Activated CD8-positive, alpha-beta memory T cell treated with anti-CD3 and anti-CD28 coated beads, Interleukin-2, amount 50 U/mL, for 48 hours (primary cell): ENCODE data around the gene HM13.
"Not testable (repeated sequence)": the region's sequence is repeated elsewhere in the genome, so short reads cannot be mapped to it uniquely, and the experiment has no call there.

Source experiments
- DNase-seq: peaks from one replicate; pipeline ENCODE4 v3.0.0-alpha.2; 2020

HM13 gene

GRCh38 chr20:31502884-31503673 is 11.2 kb upstream of the HM13 start:
- peak; percentile 90 for DNase-seq

GRCh38 chr20:31505903-31506302 is 8.3 kb upstream of the HM13 start:
- DNase-seq = no peak

DNA sequence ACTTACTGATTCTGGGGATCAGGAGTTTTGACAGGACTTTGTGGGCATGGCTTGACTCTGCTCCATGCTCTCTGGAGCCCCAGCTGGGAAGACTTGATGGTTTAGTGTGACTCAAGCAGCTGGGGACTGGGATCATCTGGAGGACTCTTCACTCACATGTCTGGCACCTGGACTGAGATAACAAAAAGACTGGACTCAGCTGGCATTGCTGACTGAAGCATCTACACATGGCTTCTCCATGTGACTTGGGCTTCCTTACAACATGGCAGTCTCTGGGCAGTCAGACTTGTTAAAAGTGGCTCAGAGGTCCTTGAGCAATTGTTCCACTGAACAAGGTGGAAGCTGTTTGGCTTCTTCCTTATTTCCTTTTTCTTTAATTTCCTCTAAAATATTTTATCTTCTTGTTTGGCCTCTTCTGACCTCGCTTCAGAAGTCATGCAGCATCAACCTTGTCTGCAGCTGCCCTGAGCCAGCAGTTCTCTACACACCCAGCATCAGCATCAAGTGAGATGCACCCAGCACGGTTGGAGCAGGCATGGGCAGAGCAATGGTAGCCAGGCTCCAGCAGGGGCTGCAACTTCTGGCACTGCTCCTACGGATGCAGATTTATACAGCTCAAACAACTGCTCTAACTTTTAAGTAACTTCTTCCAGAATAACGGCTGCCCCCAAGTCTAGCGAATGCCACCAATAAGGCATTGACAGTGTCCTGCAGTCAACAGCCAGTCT is 5.6 kb upstream of the HM13 start:
- DNase-seq = no peak

GRCh38 chr20:31515072-31515774 is 981 bp downstream of the HM13 start:
- no peak for DNase-seq

DNA sequence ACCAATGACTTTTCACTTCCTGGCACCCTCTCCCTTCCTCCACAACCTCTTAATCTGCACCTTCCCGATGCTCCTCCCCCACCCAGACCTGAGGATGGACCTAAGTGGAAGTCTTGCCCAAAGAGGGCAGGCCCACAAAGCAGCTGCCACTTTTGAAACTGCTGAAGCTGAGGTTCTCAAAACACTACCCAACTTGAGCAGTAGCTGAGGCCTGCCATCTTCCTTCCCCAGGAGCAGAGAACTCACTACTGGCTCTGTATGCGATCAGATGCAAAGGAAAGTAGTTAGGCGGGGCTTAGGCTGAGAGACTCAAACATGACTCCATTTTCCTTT is 1.5 kb downstream of the HM13 start:
- no peak for DNase-seq

- no peak for DNase-seq
These were observed 1.9 kb downstream of the HM13 start for GRCh38 chr20:31516166-31516565.

- DNase-seq = no peak
These were observed 2.4 kb downstream of the HM13 start for GRCh38 chr20:31516651-31517050.

- DNase-seq = no peak
These were observed 3.1 kb downstream of the HM13 start for GRCh38 chr20:31517373-31517772.

DNA sequence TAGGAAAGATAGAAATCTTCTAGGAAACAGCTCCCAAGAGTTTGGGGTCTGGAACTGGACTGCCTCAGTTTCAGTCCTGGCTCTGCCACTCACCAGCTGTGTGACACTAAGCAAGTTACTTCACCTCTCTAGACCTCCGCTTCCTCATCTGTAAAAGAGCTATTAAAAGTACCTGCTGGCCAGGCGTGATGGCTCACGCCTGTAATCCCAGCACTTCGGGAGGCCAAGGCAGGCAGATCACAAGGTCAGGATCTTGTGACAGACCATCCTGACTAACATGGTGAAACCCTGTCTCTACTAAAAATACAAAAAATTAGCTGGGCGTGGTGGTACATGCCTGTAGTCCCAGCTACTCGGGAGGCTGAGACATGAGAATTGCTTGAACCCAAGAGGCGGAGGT is 7.0 kb downstream of the HM13 start:
- not testable (repeated sequence) for DNase-seq

GRCh38 chr20:31522731-31523130 is 8.5 kb downstream of the HM13 start:
- no peak for DNase-seq

DNA sequence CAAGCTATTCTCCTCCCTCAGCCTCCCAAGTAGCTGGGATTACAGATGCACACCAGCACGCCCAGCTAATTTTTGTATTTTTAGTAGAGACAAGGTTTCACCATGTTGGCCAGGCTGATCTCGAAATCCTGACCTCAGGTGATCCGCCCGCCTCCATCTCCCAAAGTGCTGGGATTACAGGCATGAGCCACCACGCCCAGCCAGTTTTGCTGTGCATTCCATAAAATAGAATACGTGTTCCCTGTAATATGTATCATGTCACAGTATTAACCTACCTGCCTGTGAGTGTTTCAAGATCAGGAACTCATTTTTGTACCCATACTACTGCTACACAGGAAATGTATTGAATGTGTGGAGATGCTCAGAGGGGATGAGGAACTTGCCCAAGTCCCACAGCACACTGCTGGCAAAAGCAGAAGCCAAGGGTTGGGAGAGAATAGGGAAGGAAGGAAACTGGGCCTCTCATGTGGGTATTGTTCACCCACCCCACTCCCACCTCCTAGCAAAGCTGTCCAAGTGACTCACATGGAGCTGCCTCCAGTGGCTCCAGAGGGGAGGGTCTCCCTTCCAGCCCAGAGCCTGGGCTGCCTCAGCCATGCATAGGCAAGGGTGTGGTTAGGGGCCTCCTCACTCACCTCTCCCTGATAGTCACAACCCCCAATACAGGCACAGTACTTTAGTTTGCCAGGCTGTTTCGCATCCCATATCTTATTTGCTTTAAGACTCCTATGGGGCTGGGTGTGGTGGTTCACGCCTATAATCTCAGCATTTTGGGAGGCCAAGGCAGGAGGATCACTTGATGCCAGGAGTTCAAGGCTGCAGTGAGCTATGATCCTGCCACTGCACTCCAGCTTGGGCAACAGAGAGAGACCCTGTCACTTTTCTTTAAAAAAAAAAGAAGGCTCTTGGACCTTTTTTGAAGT is 9.4 kb downstream of the HM13 start:
- DNase-seq = no peak

DNA sequence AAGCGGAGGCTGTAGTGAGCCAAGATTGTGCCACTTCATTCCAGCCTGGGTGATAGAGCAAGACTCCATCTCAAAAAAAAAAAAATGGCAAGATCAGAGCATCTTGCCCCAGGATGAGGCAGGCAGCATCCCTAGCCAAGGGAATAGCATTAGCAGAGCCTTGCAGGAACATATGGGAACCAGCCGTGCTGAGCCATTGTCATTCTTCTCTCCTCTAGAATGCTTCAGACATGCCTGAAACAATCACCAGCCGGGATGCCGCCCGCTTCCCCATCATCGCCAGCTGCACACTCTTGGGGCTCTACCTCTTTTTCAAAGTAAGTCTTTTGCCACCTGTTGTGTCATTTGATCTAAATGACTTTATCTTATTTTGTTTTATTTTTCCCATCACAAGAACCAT is 13.0 kb downstream of the HM13 start:
- no peak for DNase-seq

DNA sequence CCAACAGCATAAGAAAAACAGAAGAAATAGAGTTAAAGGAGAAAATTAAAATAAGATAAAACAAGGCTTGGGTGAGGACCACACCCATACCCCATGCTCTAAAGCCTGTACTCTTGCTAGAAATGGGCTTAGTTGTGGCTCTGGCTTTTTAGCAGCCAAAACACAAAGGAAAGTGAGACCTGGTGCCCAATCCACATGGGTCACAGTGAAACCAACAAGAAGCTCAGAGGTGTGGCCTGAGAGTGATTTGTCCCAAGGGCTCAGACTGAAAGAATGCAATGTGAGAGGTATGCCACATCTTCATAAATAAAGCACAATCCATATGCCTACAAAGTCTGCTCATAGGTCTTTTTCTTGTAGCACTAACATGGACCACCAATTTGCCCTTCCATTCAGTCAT is 21.1 kb downstream of the HM13 start:
- no peak for DNase-seq

- no peak for DNase-seq
These were observed 22.3 kb downstream of the HM13 start for GRCh38 chr20:31536575-31536974.

GRCh38 chr20:31537116-31537871 is 23.1 kb downstream of the HM13 start:
- DNase-seq = no peak

- DNase-seq = no peak
These were observed 23.6 kb downstream of the HM13 start for GRCh38 chr20:31537890-31538289.

DNA sequence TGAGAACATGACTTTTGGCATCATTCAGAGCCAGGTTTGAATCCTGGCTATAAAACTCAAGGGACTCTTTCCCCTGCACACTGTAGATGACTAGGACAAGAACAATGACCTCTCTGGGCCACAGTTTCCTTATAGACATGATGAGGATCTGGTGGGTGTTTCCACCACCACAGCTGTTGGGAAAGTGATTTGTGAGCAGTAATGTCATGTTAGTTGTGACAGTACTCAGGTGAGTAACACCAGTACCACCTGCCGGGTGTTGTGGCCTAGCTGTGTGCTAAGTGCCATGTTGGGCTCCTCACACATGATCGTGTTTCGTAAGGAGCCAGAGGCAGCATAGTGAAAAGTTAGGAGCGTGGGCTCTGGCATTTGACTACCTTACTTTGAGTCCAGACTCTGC is 24.1 kb downstream of the HM13 start:
- DNase-seq = no peak

DNA sequence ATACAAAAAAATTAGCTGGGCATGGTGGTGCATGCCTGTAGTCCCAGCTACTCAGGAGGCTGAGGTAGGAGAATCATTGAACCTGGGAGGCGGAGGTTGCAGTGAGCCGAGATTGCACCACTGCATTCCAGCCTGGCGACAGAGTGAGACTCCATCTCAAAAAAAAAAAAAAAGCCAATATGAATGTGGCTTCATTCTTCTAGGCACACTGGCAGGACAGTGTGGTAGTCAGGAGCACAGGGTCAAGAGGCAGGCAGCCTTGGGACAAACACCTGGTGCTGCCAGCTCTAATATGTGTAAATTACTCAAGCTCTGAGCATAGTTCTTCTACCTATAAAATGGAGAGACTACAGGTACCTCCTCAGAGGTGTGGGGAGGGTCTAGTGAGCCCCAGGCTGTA is 25.4 kb downstream of the HM13 start:
- not testable (repeated sequence) for DNase-seq

- DNase-seq = no peak
These were observed 26.2 kb downstream of the HM13 start for GRCh38 chr20:31540406-31540805.

DNA sequence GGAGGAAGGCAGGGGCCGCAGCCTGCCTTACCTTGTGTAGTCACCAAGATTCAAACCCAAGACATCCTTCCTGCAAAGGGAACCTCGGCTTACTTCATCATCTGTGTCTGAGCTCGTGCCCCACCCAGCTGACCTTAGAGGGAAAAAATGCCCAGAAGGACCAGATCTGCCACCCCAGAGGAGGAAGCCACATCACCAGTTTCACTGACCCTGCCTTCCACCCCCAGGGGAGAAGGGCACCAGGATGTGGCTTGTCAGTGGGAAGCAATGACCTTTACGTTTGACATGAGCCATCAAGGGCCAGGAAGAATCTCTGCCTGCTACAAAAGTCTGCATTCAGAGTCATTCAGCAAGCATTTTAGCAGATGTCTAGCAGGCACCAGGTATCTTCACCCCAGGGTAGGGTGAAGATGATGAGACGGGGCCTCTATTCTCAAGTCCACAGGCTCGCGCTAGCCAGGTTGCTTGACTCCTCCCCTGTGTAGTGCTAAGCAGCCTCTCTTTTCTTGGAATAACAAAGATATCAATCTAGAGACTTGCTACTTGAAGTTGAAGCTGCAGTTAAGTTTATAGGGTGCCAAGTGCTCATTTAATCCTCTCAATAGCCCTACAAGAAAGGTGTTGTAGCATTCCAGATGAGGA is 28.1 kb downstream of the HM13 start:
- no peak for DNase-seq

DNA sequence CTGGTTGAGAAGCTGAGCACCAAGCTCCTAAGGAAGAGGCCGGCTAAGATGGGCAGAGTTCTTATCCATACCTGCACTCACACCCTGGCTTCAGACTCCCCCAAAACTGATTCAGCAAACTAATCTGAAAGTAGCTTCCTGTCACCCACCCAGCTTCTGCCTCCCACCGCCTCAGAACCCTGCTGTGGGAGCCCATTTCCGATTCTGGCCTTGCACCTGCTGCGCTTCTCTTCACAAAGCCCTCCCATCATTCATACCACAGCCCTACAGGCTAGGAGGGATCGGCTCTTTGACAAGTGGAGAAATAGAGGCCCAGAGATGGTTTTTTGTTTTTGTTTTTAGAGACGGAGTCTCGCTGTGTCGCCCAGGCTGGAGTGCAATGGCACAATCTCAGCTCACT is 28.7 kb downstream of the HM13 start:
- no peak for DNase-seq
